Mesodermal cell (in vitro differentiated cells): ENCODE results near the gene OR2V1.
"Not testable (repeated sequence)": the region's sequence is repeated elsewhere in the genome, so short reads cannot be mapped to it uniquely, and the experiment has no call there.

Source experiments
- H3K27ac ChIP-seq: 2 replicates; pipeline ENCODE4 v1.7.0; 2013; ENCODE audit warnings: mild to moderate bottlenecking, low read depth, low read length, moderate library complexity; ENCODE audit not compliant: severe bottlenecking
- H3K36me3 ChIP-seq: 2 replicates; pipeline ENCODE4 v1.7.1; 2013; ENCODE audit warnings: mild to moderate bottlenecking, low read length, moderate library complexity; ENCODE audit not compliant: control insufficient read depth, insufficient read depth
- H3K4me1 ChIP-seq: one replicate; pipeline ENCODE4 v1.7.1; 2013; ENCODE audit warnings: mild to moderate bottlenecking, low read length; ENCODE audit not compliant: insufficient read depth, control insufficient read depth, poor library complexity, severe bottlenecking
- H3K4me3 ChIP-seq: 2 replicates; pipeline ENCODE4 v1.7.0; 2013; ENCODE audit warnings: low read length, control low read depth, mild to moderate bottlenecking; ENCODE audit not compliant: insufficient read depth, poor library complexity, severe bottlenecking; ENCODE audit errors: extremely low read depth
- H3K9me3 ChIP-seq: 2 replicates; pipeline ENCODE4 v1.7.1; 2013; ENCODE audit warnings: mild to moderate bottlenecking, low read length, moderate library complexity; ENCODE audit not compliant: control insufficient read depth
- whole genome bisulfite sequencing, 2 experiments: methylation state at CpG; one replicate each; pipeline ENCODE4 v1.1.5; 2013; ENCODE audit warnings: missing lambda C conversion rate in 2 of 2; ENCODE audit not compliant: insufficient coverage in 2 of 2; 5-methylcytosine and 5-hydroxymethylcytosine counted together

Gene OR2V1

DNA sequence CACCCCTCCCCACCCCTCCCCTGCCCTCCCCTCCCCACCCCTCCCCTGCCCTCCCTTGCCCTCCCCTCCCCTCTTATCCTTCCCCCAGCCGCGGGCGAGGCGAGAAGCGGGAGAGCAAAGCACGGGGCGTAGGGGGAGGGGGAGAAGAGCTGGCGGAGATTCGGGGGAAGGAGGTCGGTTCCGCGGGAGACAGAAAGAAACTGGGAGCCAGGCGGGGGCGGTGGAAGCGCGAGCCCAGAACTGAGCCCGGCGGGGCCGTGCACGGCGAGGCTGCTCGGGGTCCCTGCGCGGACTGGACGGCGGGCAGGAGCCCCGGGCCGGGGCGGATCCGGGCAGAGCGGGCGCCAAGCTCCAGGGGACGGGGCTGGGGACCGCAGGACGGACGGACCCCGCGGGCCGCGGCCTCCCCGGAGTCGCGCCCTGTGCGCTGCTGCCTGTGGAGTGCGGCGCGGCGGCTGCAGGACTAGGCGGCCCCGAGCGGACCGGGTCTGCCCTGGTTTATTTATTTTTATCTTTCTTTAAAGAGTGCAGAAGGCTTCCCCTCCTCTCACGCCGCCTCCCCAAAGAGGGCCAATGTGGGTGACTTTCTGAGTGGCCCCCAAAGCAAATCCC, 29.8 kb downstream of the OR2V1 start:
- not testable (repeated sequence) for H3K4me3 ChIP-seq, H3K4me1 ChIP-seq, H3K9me3 ChIP-seq, H3K27ac ChIP-seq, H3K36me3 ChIP-seq
- WGBS, 2 experiments: no CpG with 5 or more reads among the region's 54 CpGs

DNA sequence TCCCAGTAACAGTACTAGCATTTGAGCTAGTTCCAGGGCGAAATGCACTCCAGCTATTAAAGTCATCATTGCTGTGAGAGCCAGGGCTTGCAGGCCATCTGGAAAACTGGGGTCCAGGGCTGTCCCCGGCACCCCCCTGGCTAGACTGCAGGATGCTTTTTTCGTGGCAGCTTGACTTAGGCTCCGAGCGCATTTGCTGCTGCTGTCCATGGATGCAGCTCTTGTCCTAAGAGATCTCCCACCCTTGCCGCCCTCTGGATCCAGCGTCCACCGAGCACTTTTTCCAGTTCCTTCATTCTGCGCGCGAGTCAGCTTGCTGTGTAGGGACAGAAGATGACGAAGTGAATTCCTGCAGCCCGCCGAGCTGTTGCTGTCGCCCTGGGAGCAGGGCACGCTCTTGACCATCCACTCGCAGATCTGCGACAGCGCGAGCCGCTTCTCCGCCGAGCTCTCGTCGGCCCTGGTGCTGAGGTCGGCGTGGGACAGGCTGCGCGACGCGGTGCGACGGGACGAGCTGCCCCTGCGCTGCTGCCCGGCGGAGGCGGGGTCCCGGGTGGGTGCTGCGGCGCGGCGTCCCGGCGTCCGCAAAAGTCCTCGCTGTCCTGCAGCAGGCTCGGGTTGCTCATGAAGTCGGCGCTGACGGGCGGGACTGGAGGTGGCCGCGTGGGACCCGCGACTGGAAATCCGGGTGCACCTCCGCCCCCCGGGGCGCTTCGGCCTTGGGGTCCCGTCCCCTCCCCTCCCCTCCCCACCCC, 30.7 kb downstream of the OR2V1 start:
- 18 to 27% methylated on average over 46 to 49 of the region's 62 CpGs for WGBS, 2 experiments
- no peak overlapping the region for H3K27ac ChIP-seq
- no peaks in the 10 kb centered on the region for H3K4me1 ChIP-seq
- no peaks in the 10 kb centered on the region for H3K36me3 ChIP-seq
- no peak overlapping the region for H3K4me3 ChIP-seq
- no peaks in the 10 kb centered on the region for H3K9me3 ChIP-seq

DNA sequence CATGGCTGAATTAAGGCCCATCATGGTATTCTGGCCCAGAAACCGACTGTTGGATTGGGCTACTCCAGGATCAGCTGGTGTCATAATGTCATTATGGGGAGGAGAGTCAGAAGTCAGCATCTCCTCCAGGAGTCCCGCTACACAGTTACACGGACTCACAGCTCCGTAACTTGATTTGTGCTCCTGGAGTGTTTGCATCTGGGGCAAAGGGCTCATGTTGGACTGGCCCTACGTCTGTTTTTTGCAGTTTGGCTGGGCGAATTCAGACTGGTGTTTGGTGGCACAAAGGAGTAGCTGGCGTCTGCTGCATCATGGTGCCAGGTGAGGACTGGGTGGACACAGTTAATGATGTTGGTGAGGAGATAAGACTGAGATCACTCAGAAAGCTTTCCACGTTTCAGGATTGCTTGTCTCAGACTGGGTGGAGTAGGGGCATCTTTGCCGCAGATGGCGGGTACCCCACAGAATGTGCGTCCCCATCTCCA, 31.3 kb downstream of the OR2V1 start:
- Histone ChIP-seq H3K4me1 (no peaks in the 10 kb centered on the region), H3K9me3 (no peaks in the 10 kb centered on the region), H3K36me3 (no peaks in the 10 kb centered on the region), H3K27ac (no peak overlapping the region), H3K4me3 (no peak overlapping the region)
- WGBS, 2 experiments: 58 to 64% methylated on average over 9 to 10 of the region's 11 CpGs

DNA sequence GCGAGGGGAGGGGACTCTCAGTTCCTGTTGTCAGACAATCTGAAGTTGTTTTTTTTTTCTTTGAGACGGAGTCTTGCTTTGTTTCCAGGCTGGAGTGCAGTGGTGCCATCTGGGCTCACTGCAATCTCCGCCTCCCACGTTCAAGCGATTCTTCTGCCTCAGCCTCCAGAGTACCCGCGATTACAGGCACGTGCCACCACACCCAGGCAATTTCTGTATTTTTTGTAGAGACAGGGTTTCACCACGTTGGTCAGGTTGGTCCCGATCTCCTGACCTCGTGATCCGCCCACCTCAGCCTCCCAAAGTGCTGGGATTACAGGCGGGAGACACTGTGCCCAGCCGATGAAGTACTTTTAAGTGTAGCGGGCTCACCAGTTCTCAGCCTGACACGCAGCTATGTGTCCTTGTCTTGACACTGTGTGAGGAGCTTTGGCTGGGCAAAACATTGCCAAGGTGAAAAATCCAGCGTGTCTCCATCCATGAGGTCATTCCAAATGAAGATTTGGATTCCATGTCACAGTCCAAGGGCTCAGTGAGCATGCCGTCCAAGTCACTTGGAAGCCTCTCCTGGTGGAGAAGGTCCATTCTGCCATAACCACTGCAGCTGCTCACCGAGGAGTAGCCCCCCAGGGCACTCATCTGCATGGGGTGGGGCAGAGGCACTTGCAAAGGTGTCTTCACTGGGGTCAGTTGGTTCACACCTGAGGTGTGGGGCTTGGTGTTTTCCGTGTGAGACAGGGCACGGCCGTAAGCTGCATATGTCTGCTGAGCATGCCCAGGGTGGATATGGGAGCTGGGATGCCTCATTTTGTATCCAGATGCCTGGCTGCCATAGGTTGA, 32.0 kb downstream of the OR2V1 start:
- H3K27ac ChIP-seq: no peak overlapping the region
- no peak overlapping the region for H3K4me3 ChIP-seq
- no peaks in the 10 kb centered on the region for H3K36me3 ChIP-seq
- WGBS, 2 experiments: 34 to 41% methylated on average over 14 to 17 of the region's 22 CpGs
- H3K9me3 ChIP-seq: no peaks in the 10 kb centered on the region
- H3K4me1 ChIP-seq: no peaks in the 10 kb centered on the region

DNA sequence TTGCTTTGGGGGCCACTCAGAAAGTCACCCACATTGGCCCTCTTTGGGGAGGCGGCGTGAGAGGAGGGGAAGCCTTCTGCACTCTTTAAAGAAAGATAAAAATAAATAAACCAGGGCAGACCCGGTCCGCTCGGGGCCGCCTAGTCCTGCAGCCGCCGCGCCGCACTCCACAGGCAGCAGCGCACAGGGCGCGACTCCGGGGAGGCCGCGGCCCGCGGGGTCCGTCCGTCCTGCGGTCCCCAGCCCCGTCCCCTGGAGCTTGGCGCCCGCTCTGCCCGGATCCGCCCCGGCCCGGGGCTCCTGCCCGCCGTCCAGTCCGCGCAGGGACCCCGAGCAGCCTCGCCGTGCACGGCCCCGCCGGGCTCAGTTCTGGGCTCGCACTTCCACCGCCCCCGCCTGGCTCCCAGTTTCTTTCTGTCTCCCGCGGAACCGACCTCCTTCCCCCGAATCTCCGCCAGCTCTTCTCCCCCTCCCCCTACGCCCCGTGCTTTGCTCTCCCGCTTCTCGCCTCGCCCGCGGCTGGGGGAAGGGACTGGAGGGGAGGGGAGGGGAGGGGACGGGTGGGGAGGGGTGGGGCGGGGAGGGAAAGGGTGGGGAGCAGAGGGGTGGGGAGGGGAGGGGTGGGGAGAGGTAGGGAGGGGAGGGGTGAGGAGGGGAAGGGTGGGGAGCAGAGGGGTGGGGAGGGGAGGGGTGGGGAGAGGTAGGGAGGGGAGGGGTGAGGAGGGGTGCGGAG, 33.0 kb downstream of the OR2V1 start:
- not testable (repeated sequence) for H3K4me3 ChIP-seq, H3K4me1 ChIP-seq, H3K9me3 ChIP-seq, H3K27ac ChIP-seq, H3K36me3 ChIP-seq
- no CpG with 5 or more reads among the region's 56 CpGs for WGBS, 2 experiments

DNA sequence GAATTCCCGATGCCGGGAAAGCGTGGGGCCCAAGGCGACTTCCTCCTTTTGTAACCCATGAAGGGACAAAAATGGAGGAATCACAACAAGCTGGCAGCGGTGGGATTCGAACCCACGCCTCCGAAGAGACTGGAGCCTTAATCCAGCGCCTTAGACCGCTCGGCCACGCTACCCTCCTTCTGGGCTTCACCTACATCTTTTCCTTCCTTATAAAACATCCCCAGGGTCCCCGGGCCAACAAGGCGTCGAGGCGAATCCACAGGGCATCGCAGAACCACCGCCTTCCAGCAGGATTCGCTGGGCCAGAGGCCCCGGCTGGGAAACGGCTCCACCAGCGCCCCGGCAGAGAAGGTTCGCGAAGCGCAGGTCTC, 33.6 kb downstream of the OR2V1 start:
- not testable (repeated sequence) for H3K4me1 ChIP-seq, H3K36me3 ChIP-seq, H3K4me3 ChIP-seq, H3K9me3 ChIP-seq, H3K27ac ChIP-seq
- WGBS, 2 experiments: no CpG with 5 or more reads among the region's 26 CpGs

DNA sequence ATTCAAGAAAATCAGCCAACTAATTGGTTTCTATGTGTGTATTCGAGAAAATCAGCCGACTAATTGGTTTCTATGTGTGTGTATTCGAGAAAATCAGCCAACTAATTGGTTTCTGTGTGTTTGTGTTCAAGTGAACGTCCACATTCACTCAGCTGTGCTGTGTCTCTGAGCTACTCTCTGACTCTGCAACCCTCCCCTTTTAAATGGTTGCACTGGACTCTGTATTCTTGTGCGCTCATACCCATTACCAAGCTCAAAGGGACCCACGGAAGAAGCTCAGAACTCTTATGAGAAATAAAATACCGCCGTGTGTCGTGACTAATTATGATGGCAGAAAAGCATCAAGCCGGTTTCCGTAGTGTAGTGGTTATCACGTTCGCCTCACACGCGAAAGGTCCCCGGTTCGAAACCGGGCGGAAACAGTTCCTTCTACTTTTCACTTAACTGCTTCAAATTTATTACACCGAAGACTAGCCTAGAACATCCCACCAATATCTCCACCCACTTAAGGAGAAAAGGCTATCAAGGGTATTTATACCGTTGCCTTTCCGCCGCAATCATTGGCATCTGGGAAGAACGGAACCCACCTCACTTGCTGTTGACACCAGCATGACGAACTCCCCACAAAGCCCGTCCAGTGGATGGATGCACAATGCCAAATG, 34.1 kb downstream of the OR2V1 start:
- H3K4me3 ChIP-seq, H3K27ac ChIP-seq, H3K4me1 ChIP-seq, H3K9me3 ChIP-seq, H3K36me3 ChIP-seq: not testable (repeated sequence)
- no CpG with 5 or more reads among the region's 26 CpGs for WGBS, 2 experiments

DNA sequence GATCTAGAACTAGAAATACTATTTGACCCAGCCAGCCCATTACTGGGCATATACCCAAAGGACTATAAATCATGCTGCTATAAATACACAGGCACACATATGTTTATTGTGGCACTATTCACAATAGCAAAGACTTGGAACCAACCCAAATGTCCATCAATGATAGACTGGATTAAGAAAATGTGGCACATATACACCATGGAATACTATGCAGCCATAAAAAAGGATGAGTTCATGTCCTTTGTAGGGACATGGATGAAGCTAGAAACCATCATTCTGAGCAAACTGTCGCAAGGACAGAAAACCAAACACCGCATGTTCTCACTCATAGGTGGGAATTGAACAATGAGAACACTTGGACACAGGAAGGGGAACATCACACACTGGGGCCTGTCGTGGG, 35.8 kb downstream of the OR2V1 start:
- not testable (repeated sequence) for H3K4me1 ChIP-seq
- no CpG with 5 or more reads among the region's 3 CpGs for WGBS, 2 experiments

DNA sequence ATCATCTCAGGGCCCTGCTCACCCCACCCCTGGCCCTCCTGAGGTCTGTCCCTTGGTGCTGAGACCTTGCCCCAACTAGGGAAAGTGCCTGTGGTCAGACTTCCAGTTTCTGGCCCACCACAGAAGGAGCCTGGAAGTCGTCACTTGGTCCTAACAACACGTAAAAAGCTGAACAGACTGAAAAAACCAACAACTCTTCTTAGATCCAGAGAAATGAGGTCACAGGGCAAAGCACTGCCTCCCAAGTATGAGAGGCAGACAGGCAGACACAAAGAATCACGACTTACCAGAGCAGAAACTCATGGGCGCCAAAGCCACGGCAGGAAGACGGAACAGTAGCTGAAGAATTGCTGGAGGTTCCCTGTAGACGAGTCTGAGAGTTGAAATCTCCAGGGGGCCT, 38.5 kb downstream of the OR2V1 start:
- no peak overlapping the region for H3K27ac ChIP-seq
- no peaks in the 10 kb centered on the region for H3K9me3 ChIP-seq
- WGBS, 2 experiments: 85 to 86% methylated on average over 6 to 7 of the region's 7 CpGs
- H3K4me3 ChIP-seq: no peak overlapping the region
- H3K36me3 ChIP-seq: no peaks in the 10 kb centered on the region
- H3K4me1 ChIP-seq: no peaks in the 10 kb centered on the region

More for the DNA sequence above, 35.8 kb downstream of the OR2V1 start:
- not testable (repeated sequence) for H3K9me3 ChIP-seq, H3K4me3 ChIP-seq, H3K36me3 ChIP-seq, H3K27ac ChIP-seq

DNA sequence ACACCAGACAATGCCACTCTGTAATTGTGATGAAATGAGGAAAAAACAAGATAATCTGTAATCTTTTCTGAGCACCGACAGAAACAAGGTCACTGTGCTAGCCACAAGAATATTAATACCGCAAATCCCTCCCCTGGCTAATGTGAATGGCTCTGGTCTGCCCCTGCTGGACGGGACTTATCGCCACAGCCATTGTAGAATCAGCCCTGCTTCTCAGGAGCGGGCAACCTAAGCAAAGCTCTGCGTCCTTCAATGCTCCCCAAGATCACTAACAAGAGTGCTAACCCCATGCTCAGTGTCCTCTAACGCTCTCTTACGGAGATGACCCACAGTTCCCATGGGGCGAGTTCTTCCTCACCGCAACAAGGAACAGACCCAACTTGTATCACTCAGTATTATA, 42.7 kb downstream of the OR2V1 start:
- Histone ChIP-seq H3K4me3 (no peak overlapping the region), H3K27ac (no peak overlapping the region), H3K4me1 (no peaks in the 10 kb centered on the region), H3K9me3 (no peaks in the 10 kb centered on the region), H3K36me3 (no peaks in the 10 kb centered on the region)
- WGBS, 2 experiments: 37 to 40% methylated on average over 5 to 8 of the region's 10 CpGs
